ENCODE data around the gene ETNPPL. TPM values are rescaled to one million over a fixed set of nuclear protein-coding genes. Genes with fewer than 3 reads are reported as not detected.

Gene ETNPPL
- total RNA-seq, 4 donors from 2014 or later: not detected

DNA sequence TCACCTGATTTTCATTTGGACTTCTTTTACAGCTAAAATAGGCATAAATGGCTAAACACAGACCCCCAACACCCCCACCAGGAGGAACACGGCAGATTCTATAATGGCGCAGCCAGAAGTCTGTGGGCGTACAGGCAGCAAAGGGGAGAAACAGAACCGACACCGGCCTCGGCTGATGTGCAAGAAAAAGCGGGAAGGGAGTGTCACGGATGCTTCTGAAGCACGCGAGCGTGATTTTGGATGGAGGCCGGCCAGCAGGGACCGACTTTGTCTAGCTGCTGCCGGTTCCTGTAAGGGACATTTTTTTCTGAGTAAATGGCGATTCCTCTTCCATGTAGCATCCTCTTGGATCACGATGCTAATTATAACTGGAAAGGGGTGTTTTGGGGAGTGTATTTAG is 24.9 kb upstream of the ETNPPL start:
- DNase-seq: no peak
- intact Hi-C loops (cut with DNase I; ENCODE audit: low total_unique reads): no loop called here
- no peaks in the 10 kb centered on the region for H3K27me3 ChIP-seq
- H3K9me3 ChIP-seq: no peaks in the 10 kb centered on the region
- no peaks in the 10 kb centered on the region for H3K36me3 ChIP-seq
- TF ChIP-seq POLR2A (IDR thresholded peaks at IDR 0.05): no peak
- TF ChIP-seq, protein P1, sequence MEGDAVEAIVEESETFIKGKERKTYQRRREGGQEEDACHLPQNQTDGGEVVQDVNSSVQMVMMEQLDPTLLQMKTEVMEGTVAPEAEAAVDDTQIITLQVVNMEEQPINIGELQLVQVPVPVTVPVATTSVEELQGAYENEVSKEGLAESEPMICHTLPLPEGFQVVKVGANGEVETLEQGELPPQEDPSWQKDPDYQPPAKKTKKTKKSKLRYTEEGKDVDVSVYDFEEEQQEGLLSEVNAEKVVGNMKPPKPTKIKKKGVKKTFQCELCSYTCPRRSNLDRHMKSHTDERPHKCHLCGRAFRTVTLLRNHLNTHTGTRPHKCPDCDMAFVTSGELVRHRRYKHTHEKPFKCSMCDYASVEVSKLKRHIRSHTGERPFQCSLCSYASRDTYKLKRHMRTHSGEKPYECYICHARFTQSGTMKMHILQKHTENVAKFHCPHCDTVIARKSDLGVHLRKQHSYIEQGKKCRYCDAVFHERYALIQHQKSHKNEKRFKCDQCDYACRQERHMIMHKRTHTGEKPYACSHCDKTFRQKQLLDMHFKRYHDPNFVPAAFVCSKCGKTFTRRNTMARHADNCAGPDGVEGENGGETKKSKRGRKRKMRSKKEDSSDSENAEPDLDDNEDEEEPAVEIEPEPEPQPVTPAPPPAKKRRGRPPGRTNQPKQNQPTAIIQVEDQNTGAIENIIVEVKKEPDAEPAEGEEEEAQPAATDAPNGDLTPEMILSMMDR (IDR thresholded peaks at IDR 0.05): no peak
- H3K27ac ChIP-seq: no peak overlapping the region
- H3K4me3 ChIP-seq: no peak overlapping the region
- H3K4me1 ChIP-seq: no peaks in the 10 kb centered on the region

DNA sequence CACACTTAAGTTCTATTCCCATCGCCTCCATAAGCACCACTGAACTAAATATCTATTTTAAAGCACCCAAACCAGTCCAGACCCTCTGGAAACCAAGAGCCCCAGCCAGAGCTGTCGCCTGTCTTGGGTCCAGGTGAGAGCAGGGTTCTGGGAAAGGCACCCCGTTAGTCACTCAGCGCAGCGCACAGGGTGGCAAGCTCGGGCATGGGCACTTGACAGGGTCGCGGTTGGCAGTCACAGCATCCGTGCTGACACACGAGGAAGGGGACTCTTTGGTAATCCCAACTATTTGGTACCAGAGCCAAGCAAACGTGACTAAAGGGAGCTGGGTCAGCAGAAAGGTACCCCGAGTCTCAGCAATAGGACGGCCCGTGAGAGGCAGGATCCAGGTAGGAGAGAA is 24.3 kb upstream of the ETNPPL start:
- Histone ChIP-seq H3K4me3 (no peak overlapping the region), H3K27me3 (no peaks in the 10 kb centered on the region), H3K9me3 (no peaks in the 10 kb centered on the region), H3K27ac (no peak overlapping the region), H3K36me3 (no peaks in the 10 kb centered on the region), H3K4me1 (no peaks in the 10 kb centered on the region)
- no peak for DNase-seq
- intact Hi-C loops (cut with DNase I; ENCODE audit: low total_unique reads): no loop called here
- TF ChIP-seq POLR2A (IDR thresholded peaks at IDR 0.05): no peak
- TF ChIP-seq, protein P1 (IDR thresholded peaks at IDR 0.05): no peak

DNA sequence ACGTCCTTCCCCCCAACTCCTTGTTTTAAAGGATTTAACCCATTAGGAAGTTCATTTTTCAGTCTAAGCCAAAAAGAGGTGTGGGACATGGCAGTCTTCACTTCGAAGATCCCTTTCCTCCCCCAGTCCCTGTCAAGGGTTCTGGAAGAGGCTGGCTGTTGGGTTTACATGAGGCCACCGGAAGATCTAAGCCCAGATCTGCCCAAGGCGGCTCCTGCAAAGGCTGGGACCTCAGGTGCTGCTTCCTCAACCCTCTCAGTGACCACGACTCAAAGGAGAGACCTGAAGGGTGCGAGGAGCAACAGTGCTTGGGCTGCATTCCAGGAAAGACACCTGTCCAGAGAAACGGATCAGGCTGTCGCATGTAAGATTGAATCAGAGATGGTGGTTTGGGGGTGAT is 23.5 kb upstream of the ETNPPL start:
- H3K36me3 ChIP-seq: no peaks in the 10 kb centered on the region
- H3K4me3 ChIP-seq: no peak overlapping the region
- TF ChIP-seq POLR2A (IDR thresholded peaks at IDR 0.05): no peak
- TF ChIP-seq, protein P1 (IDR thresholded peaks at IDR 0.05): no peak
- intact Hi-C loops (cut with DNase I; ENCODE audit: low total_unique reads): no loop called here
- no peak overlapping the region for H3K27ac ChIP-seq
- no peak for DNase-seq
- no peaks in the 10 kb centered on the region for H3K27me3 ChIP-seq
- no peaks in the 10 kb centered on the region for H3K9me3 ChIP-seq
- H3K4me1 ChIP-seq: no peaks in the 10 kb centered on the region

DNA sequence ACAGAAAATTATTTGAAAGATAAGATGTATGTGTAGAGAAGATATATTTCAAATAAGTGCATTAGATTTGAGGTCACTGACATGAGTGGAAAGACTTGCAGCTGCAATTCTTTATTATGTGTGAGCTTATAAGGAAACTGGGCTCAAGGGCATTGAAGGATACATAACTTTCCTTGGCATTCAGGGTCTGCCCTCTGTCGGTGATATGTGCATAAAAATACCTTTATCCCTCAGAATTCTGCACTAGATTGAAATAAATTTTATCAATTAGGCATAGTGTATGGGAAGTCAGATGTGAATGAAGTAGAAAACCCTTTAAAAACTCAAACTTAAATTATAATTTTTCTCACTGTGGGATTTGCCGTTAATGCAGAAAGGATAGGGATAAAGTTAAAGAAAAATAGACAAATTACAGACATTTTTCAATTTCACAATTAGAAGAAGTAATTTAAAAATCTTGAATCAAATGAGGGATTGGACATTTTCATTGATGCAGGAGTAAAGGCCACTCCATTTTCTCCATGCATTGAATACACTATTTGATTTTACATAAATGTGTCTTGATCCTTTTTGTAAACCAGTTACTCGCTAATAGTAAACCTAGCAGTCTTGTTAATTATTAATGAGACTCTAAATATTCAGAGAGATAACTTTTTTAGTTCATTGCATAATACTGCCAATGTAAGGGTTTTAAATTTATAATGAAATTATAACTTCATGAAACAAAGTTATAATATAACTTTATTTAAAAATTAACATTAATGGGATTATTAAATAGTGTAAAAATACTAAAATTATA is 21.0 kb upstream of the ETNPPL start:
- Histone ChIP-seq H3K9me3 (no peaks in the 10 kb centered on the region), H3K27me3 (no peaks in the 10 kb centered on the region), H3K36me3 (no peaks in the 10 kb centered on the region), H3K4me1 (no peaks in the 10 kb centered on the region), H3K27ac (no peak overlapping the region), H3K4me3 (no peak overlapping the region)
- DNase-seq: no peak
- intact Hi-C loops (cut with DNase I; ENCODE audit: low total_unique reads): no loop called here
- no peak for TF ChIP-seq POLR2A (IDR thresholded peaks at IDR 0.05)
- TF ChIP-seq, protein P1 (IDR thresholded peaks at IDR 0.05): no peak

DNA sequence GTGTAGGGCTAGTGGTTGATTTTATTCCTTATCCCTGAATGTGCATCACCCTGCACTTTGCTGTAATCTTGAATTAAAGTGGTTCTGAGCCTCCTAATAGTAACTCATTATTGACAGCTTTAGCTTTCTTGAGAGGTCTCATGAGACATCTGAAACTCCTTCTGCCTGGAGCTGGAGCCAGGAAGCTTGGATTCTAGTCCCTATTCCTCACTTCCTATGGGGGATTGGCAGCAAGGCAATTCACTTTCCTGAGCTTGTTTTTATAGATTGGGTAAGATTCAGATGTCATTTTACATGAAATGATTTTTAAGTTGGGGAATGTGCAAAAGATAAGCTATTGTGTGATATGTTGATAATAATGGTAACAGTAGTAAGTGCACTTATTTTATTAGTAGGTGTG is 17.1 kb upstream of the ETNPPL start:
- Histone ChIP-seq H3K4me3 (no peak overlapping the region), H3K27ac (no peak overlapping the region), H3K4me1 (no peaks in the 10 kb centered on the region), H3K36me3 (no peaks in the 10 kb centered on the region), H3K9me3 (no peaks in the 10 kb centered on the region), H3K27me3 (no peaks in the 10 kb centered on the region)
- TF ChIP-seq POLR2A (IDR thresholded peaks at IDR 0.05): no peak
- TF ChIP-seq, protein P1 (IDR thresholded peaks at IDR 0.05): no peak
- intact Hi-C loops (cut with DNase I; ENCODE audit: low total_unique reads): no loop called here
- no peak for DNase-seq

Measured in uterus (tissue), 4 donors.